Stimulated activated CD8-positive, alpha-beta memory T cell treated with anti-CD3 and anti-CD28 coated beads, Interleukin-7, amount 100 ng/mL, for 1 hour (primary cell): ENCODE data around the gene PDE4C.
A peak's percentile ranks its signal among the peaks of the same experiment; 100 is the strongest.

Experiments
- DNase-seq, 2 donors: peaks; one replicate each; pipeline ENCODE4 v3.0.0-alpha.2; 2020; ENCODE audit warnings: low read depth in 2 of 2

PDE4C gene

DNA sequence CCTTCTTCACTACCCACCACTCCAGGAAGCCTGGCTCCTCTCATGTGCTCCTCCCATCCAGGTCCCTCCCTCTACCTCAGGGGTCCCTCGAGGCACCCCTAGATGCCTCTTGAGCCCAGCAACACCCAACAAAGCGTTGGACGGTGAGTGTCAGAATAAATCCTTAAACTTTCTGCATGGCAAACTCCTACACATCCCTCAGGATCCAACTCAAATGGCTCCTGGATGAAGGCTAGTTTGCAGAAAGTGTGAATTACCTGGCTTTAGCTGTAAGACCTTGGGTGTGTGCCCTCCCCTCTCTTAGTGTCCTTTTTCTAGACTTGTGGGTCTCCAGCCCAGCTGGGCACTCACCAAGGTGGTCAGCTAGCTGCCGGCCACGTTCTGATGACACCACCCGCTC, 27.9 kb downstream of the PDE4C start:
- DNase-seq, result no peak

DNA sequence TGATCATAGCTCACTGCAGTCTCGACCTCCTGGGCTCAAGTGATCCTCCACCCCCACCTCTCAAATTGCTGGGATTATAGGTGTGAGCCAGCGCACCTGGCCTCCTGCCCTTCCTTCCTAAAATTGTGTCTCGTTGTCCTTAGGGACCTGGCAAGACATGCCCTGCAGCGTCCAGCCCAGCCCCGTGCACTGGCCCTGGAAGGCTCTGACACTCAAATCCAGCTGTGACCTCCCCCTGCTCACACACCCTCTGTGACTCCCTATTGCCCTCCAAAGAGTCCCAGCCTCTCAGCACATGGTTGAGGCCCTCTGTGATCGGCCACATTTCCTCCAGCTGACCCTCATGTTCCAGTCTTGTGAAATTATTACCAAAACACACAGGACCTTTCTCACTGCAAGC, 28.3 kb downstream of the PDE4C start:
- DNase-seq, result no peak

DNA sequence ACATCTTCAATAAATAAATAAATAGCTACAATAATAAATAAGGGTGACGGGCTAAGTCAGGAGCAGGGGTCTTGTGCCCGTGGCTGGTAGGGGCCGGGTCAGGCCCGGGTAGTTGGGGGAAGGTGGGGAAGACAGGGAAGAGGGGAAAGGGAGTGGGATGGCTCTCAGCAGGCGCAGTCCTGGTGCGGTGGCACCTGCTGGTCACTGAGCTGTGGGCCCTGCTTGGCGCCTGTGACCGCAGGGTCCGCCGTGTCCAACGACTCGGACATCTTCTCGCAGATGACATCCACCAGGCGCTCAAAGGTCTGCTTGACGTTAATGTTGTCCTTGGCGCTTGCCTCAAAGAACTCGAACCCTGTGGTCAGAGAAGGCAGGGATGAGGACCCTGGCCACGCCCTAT, 28.9 kb downstream of the PDE4C start:
- no peak for DNase-seq

DNA sequence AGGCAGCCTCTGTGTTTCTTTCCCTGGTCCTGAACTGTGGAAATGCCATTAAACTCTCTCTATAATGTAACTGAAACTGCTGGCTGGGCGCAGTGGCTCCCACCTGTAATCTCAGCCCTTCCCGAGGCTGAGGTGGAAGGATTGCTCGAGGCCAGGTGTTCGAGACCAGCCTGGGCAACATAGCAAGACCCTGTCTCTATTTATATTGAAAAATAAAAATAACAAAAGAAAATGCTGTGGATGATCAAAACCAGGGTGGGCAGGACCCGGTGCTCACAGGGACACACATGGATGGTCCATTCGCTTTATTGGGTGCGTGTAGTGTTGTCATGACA, 29.8 kb downstream of the PDE4C start:
- no peak for DNase-seq

DNA sequence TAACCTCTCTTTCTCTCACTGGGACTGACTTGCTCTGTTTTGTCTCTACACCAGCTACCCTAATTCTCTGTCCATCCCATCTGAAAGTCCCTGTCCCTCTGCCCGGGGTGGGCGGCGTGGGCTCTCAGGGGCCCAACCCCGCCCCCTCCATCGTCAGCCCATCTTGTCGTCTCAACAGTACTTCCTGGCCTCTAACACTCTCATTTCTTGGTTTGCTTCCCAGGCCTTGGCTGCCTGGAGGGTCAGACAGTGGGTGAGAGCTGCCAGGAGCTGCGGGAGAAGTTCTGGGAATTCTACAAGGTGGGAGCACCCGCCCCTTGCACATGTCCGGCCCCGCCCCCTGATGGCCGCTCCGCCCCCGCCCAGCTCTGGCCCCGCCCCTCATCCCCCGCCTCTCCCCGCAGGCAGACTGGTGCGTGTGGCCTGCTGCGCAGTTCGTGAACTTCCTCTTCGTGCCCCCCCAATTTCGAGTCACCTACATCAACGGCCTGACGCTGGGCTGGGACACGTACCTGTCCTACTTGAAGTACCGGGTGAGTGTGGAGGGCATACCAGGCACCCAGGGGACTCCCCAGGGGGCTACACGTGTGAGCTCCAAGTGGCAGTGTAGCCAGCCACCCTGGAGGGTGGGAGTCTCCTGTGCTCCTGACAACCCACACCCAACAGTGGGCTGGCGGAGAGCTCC, 31.5 kb downstream of the PDE4C start:
- DNase-seq, result no peak

DNA sequence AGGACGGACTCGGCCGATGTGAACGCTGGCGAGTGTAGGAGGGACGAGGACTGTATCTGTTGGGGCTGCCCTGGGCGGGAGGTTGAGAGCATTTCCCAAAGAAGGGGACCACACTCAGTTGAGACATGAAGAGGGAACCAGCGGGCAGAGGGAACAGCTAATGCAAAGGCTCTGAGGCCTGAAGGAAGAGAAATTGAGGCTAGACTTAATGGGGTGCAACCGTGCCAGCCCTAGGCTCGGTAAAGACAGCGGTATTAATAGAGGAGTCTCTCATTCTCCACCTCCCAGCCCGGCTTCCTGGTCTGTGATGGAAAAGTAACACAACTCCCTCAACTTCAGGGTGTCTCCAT, 32.1 kb downstream of the PDE4C start:
- no peak for DNase-seq

DNA sequence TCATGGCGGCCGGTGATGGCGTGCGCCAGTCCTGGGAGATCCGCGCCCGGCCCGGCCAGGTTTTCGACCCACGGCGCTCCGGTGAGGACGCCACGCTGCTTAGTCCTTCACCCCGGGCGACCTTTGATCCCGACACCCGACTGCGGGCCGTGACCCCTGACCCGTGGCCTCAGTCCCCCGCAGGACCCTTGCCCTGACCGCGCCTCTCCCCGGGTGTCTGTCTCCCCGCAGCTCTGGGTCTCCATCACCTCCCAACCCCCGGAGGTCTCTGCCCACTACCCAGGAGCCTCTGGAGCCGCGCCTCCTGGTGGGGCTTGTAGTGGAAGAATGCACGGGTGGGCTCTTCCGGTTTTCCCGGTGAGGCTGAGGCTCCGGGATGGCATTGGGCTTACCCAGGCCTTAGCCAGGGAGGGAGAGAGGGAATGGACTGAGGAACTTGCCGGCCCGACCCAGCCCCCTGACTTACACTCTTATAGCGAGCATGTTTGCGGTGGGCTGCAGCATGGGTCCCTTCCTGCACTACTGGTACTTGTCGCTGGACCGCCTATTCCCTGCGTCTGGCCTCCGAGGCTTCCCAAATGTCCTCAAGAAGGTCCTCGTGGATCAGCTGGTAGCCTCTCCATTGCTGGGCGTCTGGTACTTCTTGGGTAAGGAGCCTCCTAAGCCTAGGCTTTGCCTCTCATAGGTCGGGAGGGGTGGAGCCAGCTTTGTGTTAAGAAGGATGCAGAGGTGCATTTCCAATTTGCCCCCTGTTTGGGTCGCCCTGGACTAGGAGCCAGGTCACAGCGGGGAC, 32.7 kb downstream of the PDE4C start:
- DNase-seq, result no peak

DNA sequence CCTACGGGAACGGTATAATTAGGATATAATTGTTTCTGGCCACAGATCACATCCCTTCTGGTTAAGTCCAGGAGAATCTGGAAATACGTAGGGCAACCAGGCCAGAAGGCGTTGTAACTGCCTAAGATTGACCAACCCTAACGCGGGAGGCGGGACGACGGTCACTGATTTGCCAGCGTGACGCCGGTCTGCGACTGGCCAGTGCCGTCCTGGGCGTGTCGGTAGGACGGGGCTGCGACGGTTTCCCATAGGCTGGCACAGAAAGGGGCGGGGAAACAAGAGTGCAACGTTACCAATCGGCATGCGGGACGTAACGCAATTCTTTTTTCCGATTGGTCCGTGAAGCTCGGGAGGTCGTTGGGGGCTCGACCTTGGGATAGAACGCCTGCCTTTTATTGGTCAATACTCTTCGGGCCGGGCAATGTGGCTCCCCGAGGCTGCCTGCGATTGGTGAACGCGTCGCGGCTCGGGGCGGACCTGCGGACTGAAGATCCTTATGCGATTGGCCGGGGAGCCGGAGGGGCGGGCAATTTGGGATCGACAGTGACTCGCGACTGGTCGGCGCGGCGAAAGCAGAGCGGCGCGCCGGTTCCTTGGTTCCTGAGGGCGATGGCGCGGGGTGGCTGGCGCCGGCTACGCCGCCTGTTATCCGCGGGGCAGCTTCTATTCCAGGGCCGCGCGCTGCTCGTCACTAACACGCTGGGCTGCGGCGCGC, 33.4 kb downstream of the PDE4C start, which contains the start of gene MPV17L2:
Gene MPV17L2 (plus strand): TSS at position 546 of the 715 bp plus-strand sequence. CDS start 64 bp downstream, at position 610.
- peak; percentile 94 to 95 for DNase-seq

DNA sequence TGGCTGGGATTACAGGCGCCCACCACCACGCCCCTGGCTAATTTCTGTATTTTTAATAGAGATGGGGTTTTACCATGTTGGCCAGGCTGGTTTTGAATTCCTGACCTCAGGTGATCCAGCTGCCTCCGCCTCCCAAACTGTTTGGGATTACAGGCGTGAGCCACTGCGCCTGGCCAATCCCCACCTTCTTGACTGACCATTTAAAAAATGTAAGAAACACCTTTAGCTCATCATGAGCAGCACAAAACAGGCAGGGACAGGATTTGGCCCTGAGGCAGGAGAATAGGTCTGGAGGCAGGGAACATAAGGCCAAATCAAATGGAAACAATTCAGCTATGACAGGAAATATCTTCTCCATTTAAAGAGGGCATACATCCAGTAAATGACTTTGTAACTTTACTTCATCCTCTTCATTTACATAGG, 34.6 kb downstream of the PDE4C start:
- DNase-seq, result no peak

DNA sequence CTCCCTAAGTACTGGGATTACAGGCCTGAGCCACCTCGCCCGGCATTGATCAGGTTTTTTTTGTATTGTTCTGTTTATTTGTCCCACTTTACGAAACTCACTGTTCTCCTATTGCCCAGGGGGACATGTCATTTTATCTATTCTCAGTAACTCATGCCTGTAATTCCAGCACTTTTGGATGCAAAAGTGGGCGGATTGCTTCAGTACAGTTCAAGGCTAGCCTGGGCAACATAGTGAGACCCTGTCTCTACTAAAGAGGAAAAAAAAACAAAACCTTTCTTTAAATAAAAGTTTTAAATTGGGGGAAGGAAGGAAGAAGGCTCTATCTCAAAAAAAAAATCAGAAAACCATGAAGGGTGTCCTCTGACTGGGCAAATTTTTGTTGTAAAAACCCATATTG, 36.0 kb downstream of the PDE4C start:
- no peak for DNase-seq

DNA sequence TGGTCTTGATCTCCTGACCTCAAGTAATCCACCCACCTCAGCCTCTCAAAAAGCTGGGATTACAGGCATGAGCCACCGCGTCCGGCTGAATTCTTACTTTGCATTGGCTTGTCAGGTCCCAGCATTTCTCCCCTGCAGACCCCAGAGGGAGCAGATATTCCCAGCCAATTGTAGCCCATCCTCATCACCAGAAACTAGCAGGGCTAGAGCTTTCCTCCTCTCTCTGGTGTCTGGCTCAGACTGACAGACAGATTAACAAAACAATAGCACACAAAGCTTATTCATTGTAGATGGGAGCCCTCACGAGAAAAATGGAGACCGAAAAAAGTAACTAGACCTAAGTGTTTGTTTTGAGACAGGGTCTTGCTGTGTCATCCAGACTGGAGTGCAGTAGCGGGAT, 40.7 kb downstream of the PDE4C start:
- no peak for DNase-seq

DNA sequence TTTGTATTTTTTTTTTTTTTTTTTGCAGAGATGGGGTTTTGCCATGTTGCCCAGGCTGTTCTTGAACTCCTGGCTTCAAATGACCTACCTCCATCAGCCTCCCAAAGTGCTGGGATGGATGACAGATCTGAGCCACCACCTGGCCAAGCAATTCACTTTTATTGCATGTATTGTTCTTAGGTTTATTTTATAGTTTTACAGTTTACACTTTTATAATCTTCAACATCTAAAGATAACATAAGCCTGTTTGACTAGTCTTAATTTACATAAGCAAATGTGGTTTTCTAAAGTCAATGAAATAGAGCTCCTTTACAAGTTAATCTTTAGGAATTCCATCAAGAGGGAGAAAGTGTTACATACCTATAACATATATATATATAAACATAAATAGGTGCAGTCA, 42.7 kb downstream of the PDE4C start:
- DNase-seq, result no peak

DNA sequence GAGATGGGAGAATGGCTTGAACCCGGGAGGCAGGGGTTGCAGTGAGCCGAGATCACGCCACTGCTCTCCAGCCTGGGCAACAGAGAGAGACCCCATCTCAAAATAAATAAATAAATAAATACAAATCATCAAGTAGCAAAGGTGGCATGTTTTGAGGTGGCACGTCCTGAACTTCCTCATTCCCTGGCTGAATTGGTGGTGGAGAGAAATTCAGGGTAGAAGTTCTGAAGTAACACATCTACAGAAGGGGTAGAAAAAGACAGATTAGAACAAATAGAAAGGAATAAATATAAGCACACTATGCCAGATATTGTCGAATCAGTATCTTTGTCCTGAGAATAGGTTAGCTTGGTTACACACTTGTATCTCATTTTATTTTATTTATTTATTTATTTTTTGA, 46.3 kb downstream of the PDE4C start:
- DNase-seq, result no peak

DNA sequence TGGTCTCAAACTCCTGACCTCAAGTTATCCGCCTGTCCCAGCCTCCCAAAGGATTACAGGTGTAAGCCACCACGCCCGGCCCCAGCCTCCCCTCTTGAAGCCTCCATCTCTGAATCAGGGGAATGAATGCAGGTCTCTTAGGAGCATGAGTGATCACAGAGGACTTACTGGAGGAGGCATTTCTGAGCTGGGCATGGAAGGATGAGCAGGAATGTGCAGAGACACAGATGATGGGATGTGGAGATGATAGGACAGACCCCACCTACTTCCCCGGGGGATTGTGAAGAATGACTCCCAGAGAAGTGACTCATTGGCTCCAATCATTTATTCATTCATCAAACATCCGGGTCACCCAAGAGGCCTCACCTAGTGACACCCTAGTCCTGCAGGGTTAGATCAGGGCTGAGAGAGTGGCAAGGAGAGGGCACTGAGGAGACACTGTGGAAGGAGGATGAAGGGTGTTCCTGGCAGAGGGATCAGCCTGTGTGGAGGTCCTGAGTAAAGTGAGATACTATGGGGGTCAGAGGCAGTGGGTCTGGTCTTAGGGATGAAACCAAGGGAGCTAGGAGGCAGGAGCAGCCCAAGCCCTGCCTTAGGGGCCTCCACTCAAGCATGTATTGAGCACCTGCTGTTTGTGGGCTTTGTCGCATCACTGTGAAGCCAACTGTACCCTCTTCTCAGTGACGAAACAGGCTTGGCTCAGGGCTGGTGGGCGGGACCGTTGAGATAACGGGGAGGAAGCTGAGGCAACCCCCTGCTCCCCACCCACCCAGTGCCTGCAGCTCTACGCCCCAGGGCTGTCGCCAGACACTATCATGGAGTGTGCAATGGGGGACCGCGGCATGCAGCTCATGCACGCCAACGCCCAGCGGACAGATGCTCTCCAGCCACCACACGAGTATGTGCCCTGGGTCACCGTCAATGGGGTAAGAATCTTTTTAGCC, 49.6 kb downstream of the PDE4C start:
- DNase-seq, result no peak

DNA sequence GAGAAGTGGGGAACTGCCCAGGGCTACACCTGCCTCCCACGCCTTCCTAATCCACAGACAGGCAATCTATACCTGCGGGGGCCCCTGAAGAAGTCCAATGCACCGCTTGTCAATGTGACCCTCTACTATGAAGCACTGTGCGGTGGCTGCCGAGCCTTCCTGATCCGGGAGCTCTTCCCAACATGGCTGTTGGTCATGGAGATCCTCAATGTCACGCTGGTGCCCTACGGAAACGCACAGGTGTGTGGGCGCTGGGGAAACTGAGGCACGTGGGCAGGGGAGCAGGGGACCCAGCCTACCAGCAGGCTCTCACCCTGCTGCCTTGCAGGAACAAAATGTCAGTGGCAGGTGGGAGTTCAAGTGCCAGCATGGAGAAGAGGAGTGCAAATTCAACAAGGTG, 51.3 kb downstream of the PDE4C start:
- DNase-seq, result no peak
